ENCODE results near the gene GPX1. TPM values are rescaled to one million over a fixed set of nuclear protein-coding genes. Genes with fewer than 3 reads are reported as not detected.
"Not testable (repeated sequence)": the region's sequence is repeated elsewhere in the genome, so short reads cannot be mapped to it uniquely, and the experiment has no call there.

Gene GPX1
- total RNA-seq, 2 experiments from 2014 or later: 71.5 to 76.8 TPM

DNA sequence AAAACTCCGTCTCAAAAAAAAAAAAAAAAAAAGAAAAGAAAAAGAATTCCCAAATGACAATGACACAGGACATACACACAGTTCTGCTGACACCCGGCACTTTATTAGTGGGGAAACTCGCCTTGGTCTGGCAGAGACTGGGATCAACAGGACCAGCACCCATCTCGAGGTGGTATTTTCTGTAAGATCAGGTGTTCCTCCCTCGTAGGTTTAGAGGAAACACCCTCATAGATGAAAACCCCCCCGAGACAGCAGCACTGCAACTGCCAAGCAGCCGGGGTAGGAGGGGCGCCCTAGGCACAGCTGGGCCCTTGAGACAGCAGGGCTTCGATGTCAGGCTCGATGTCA is 1.1 kb downstream of the GPX1 start:
- Mint-ChIP-seq H3K4me3 (peak overlapping the region; percentile 90), H3K4me1 (peaks cover 43% of the 10 kb centered on the region), H3K27ac (peak overlapping the region; percentile 80), H3K36me3 (ENCODE audit: low read depth) (peaks cover 46% of the 10 kb centered on the region)
- ChIA-PET CTCF (interaction anchor here (0.7 to 2.6 kb wide), 4 partner anchors 15 to 1256 kb away, joined by 3 to 11 read pairs (median 6); partner anchors contain the start of gene USP4), POLR2A (interaction anchor here (0.8 to 4.5 kb wide), 7 partner anchors 11 to 263 kb away, joined by 3 to 55 read pairs (median 4); partner anchors contain the start of genes NICN1, QRICH1, RHOA and TCTA)
- H3K27me3 Mint-ChIP-seq, H3K9me3 Mint-ChIP-seq, DNase-seq: not testable (repeated sequence)

DNA sequence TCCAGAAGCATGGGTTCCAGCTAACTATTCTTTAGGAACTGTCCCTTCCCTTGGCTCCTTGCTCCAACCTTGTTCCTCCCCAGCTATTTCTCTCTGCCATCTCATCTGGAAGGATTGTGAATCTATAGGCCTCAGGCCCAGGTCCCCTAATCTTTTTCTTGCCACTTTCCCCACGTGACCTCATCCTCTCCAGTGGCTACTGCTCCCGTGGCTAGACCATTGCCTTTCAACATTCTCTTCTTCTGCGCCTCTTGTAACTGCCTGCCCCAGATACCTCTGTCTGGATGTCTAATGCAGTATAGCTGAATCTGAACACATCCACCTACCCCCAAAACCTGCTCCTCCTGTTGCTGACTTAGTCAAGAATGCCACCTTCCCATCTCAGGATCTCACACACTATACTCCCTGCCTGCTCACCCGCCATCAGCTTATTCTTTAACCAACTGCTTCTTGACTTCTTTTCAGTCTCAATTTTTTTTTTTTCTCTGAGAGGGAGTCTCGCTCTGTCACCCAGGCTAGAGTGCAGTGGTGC is 5.2 kb downstream of the GPX1 start:
- ChIA-PET CTCF (interaction anchor here (0.7 to 5.7 kb wide), 4 partner anchors 10 to 883 kb away, joined by 3 to 37 read pairs (median 7); partner anchors contain the start of genes GNAI2 and USP4), POLR2A (interaction anchor here (1.4 to 5.8 kb wide), 3 partner anchors 10 to 59 kb away, joined by 3 to 50 read pairs (median 13); partner anchors contain the start of genes RHOA, TCTA and USP4)
- H3K27me3 Mint-ChIP-seq: no peaks in the 10 kb centered on the region
- H3K36me3 Mint-ChIP-seq (ENCODE audit: low read depth): peaks cover 21% of the 10 kb centered on the region
- H3K4me1 Mint-ChIP-seq: peaks cover 35% of the 10 kb centered on the region
- no peaks in the 10 kb centered on the region for H3K9me3 Mint-ChIP-seq
- no peak for DNase-seq
- no peak overlapping the region for H3K4me3 Mint-ChIP-seq
- H3K27ac Mint-ChIP-seq: no peak overlapping the region

DNA sequence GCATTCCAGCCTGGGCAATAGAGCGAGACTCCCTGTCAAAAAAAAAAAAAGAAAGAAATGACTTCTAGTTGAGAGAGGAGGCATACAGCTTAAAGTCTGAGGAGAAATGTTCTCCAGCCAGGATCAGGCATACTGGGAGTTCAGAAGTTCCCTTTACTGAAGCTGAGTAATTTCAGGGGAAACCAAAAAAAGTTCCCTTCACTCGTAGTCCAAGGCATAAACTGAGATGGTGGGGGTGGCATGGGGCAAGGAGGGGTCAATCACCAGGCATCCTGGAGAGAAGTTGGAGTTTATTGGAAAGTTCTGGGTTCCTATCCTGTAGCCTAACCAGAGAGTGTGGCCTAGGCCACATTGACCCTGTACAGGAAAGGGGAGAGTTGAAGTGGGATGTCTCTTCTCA is 5.9 kb downstream of the GPX1 start:
- H3K4me1 Mint-ChIP-seq: peaks cover 31% of the 10 kb centered on the region
- peak overlapping the region; percentile 87 for H3K27ac Mint-ChIP-seq
- CTCF ChIA-PET: interaction anchor here (1.0 to 5.7 kb wide), 4 partner anchors 9 to 430 kb away, joined by 3 to 37 read pairs (median 7); partner anchors contain the start of gene USP4
- H3K27me3 Mint-ChIP-seq: no peaks in the 10 kb centered on the region
- no peak overlapping the region for H3K4me3 Mint-ChIP-seq
- peaks cover 17% of the 10 kb centered on the region for H3K36me3 Mint-ChIP-seq (ENCODE audit: low read depth)
- no peak for DNase-seq
- POLR2A ChIA-PET: interaction anchor here (1.4 to 5.8 kb wide), 4 partner anchors 10 to 60 kb away, joined by 3 to 50 read pairs (median 9); partner anchors contain the start of genes RHOA, TCTA and USP4
- H3K9me3 Mint-ChIP-seq: no peaks in the 10 kb centered on the region

DNA sequence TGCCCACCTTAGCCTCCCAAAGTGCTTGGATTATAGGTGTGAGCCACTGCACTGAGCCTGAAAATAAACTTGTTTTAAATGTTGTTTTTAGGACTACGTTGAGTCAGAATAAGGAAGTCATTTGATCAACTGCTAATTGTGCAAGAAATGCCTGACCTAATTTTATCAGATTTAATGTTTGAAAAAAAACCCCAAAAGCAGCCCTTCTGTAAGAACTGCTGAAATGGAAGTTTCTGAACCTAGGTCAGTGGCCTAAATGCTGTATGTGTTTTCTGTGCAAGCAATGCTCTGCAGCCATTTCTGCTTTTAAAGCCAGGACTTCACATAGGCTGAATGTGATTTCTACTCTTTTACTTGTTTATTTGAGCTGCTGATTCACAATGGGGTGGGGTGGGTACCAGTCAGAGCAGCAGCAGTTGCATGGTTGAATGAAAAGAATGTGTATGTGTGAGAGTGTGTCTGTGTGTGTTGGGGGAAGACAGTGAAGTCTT is 6.6 kb downstream of the GPX1 start:
- no peak for DNase-seq
- CTCF ChIA-PET: interaction anchor here (0.9 to 5.7 kb wide), 5 partner anchors 8 to 429 kb away, joined by 3 to 37 read pairs (median 6); partner anchors contain the start of gene USP4
- Mint-ChIP-seq H3K27me3 (no peaks in the 10 kb centered on the region), H3K4me1 (peaks cover 27% of the 10 kb centered on the region), H3K36me3 (ENCODE audit: low read depth) (peaks cover 15% of the 10 kb centered on the region), H3K9me3 (no peaks in the 10 kb centered on the region), H3K4me3 (no peak overlapping the region), H3K27ac (peak overlapping the region; percentile 87)
- POLR2A ChIA-PET: interaction anchor here (1.4 to 5.8 kb wide), 4 partner anchors 9 to 60 kb away, joined by 3 to 50 read pairs (median 9); partner anchors contain the start of genes RHOA, TCTA and USP4

DNA sequence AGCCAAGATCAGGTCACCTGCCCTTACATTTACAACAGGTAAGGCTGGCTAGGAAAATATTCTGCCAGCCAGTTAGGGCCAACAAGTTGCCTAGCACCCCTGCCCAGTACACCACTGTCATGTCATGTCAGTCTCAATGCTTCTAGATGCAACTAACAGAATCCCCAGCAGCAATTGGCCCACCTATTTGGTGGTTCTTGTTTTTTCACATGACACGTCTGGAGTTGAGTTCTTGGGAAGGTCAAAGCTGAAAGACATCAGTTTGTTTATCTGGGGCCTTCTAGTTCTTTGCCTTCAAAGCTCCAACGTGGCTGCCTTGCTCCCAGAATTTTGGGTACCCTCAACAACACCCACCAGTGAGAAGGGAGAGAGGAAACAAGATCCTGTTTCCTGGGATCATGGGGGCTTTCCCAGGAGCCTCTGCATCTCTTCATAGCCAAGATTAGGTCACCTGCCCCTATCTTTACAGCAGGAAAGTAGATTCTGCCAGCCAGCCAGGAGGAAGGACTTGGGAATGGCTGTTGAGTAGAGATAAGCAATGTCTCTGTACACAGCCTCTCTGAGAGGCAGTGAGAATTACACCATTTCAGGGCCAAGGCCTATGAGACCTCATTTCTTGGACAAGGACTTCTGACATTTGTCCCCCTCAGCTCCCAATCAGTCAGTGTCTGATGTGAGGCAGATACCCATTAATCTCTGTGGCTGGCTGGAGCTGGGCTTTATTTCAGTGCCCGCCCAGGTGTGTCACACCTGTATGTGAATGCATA is 8.6 kb downstream of the GPX1 start:
- H3K27me3 Mint-ChIP-seq: no peaks in the 10 kb centered on the region
- CTCF ChIA-PET: interaction anchor here (5.7 kb wide), 1 partner anchor 10 kb away, joined by 37 read pairs; the partner anchor contains the start of gene USP4
- no peak for DNase-seq
- H3K4me1 Mint-ChIP-seq: peaks cover 28% of the 10 kb centered on the region
- no peak overlapping the region for H3K4me3 Mint-ChIP-seq
- no peaks in the 10 kb centered on the region for H3K9me3 Mint-ChIP-seq
- H3K27ac Mint-ChIP-seq: no peak overlapping the region
- POLR2A ChIA-PET: interaction anchor here (1.0 to 5.8 kb wide), 2 partner anchors 9 to 10 kb away, joined by 3 to 50 read pairs; partner anchors contain the start of gene USP4
- peaks cover 3% of the 10 kb centered on the region for H3K36me3 Mint-ChIP-seq (ENCODE audit: low read depth)

DNA sequence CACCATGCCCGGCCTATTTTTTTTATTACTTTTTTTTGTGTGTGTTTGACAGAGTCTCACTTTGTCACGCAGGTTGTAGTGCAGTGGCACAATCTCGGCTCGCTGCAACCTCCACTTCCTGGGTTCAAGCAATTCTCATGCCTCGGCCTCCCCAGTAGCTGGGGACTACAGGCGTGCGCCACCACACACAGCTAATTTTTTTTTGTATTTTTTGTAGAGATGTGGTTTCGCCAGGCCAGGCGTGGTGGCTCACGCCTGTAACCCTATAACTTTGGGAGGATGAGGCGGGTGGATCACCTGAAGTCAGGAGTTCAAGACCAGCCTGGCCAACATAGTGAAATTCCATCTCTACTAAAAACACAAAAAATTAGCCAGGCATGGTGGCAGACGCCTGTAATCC is 9.8 kb downstream of the GPX1 start:
- H3K4me3 Mint-ChIP-seq; H3K36me3 Mint-ChIP-seq (ENCODE audit: low read depth); H3K27me3 Mint-ChIP-seq; H3K27ac Mint-ChIP-seq; H3K9me3 Mint-ChIP-seq; DNase-seq: not testable (repeated sequence)
- ChIA-PET CTCF (interaction anchor here (5.7 kb wide), 1 partner anchor 8 kb away, joined by 37 read pairs; the partner anchor contains the start of gene USP4), POLR2A (interaction anchor here (5.8 kb wide), 1 partner anchor 9 kb away, joined by 50 read pairs; the partner anchor contains the start of gene USP4)
- H3K4me1 Mint-ChIP-seq: peaks cover 28% of the 10 kb centered on the region

DNA sequence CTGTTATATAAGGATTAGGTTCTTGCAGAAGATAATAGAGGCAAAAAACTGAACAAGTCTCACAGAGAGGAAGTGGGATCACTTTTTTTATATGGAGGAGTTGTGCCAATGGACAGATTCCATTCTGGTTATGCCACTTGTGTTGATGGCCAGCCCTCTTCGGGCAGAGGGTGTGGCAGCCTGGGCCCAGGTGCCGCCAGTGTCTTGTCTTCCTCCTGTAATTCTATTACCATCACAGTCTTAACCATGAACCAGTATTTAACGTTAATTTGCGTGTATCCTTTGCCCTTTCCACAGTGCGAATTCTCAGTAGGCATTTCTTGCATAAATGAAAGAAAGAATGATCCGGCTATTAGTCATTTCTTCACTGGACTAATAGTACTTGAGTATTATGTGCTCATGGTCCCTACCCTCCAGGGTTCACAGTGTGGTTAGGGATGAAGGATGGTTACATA is 11.3 kb downstream of the GPX1 start:
- Mint-ChIP-seq H3K4me1 (peaks cover 23% of the 10 kb centered on the region), H3K27ac (no peak overlapping the region), H3K9me3 (no peaks in the 10 kb centered on the region), H3K36me3 (ENCODE audit: low read depth) (no peaks in the 10 kb centered on the region), H3K4me3 (no peak overlapping the region), H3K27me3 (no peaks in the 10 kb centered on the region)
- POLR2A ChIA-PET: no interaction called here
- CTCF ChIA-PET: interaction anchor here (0.6 kb wide), 1 partner anchor 848 kb away, joined by 4 read pairs; no protein-coding TSS in a partner anchor
- no peak for DNase-seq

DNA sequence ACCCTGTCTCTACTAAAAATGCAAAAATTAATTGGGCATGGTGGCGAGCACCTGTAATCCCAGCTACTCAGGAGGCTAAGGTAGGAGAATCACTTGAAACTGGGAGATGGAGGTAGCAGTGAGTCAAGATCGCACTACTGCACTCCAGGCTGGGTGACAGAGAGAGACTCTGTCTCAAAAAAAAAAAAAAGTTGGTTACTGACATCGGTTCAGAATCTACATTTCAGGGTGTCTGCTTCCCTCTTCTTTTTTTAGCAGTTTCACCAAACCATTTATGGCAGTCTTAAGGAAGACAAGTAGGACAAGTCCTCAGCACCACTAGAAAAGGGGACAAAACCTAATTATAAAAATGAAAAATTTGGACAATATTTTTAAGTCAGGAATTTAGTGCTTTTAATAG is 15.0 kb downstream of the GPX1 start:
- Mint-ChIP-seq H3K4me3 (no peak overlapping the region), H3K9me3 (no peaks in the 10 kb centered on the region), H3K27me3 (no peaks in the 10 kb centered on the region), H3K27ac (no peak overlapping the region), H3K36me3 (ENCODE audit: low read depth) (peaks cover 12% of the 10 kb centered on the region), H3K4me1 (peaks cover 38% of the 10 kb centered on the region)
- ChIA-PET CTCF (interaction anchor here (1.0 to 1.4 kb wide), 3 partner anchors 9 to 66 kb away, joined by 3 to 8 read pairs (median 3); no protein-coding TSS in a partner anchor), POLR2A (interaction anchor here (1.0 to 2.4 kb wide), 2 partner anchors 9 to 15 kb away, joined by 3 to 15 read pairs; partner anchors contain the start of gene GPX1)
- DNase-seq: no peak

DNA sequence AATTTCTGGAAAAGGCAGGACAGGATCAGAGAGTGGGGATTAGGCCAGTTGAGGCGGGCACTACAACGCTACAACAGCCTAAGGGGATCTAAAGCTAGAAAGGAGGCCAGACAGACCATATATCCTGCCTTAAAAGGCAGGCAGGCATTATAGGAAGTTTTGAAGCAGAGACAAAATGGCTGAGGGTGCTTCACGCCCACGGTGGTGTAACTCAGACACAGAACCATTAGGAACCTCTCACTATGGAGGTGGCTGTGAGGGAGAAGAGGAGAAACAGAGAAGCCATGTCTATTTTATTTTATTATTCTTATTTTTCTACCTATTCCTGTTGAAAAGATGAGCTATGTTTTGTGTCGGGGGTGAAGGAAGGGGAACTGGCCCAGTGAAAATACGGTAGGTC is 16.2 kb downstream of the GPX1 start:
- H3K27me3 Mint-ChIP-seq: no peaks in the 10 kb centered on the region
- H3K9me3 Mint-ChIP-seq: no peaks in the 10 kb centered on the region
- POLR2A ChIA-PET: interaction anchor here (1.0 kb wide), 1 partner anchor 10 kb away, joined by 3 read pairs; no protein-coding TSS in a partner anchor

DNA sequence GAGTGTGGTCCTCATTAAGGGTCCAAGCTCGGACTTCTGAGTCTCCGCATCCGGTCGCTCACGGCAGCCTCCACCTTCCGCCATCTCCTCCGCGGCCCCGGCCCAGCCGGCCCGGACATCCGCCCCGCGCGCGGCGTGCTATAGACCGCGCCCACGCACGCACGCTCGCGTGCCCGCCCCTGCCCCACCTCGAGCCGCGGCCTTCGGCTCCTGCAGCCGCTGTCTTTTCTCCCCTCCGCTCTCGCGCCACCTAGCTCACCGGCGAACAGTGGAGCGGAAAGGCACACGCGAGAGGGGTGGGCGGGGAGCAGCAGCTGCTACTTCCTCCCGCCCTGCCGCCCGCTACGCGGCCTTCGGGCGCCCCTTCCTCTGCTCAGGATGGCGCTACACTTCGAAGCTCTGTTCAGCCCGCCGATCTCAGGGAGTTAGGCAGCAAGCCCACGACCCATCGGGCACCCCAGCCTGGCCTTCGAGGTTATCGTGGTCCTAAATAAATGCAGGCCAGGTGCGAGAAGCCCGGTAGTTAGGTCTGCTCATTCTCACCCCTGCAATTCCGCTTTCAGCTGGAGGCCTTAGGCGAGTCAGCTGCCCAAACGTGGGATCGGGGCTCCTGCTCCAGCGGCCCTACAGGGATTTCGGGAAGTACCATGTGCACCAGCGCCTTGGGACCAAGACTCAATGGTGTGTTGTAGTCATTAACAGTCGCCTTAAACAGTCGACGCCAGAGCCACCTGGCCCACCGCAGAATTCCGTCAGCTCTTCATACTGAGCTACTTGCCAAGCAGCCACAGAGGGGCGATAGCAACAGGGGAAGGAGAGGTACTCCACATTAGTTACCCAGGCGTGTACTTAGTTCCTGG is 18.0 kb downstream of the GPX1 start, which contains the start of gene USP4:
TSS of gene USP4 (minus strand) at position 113 of the 860 bp plus-strand sequence. CDS start at position 84, 29 bp downstream.
- peak; percentile 95 for DNase-seq
- peaks cover 42% of the 10 kb centered on the region for H3K4me1 Mint-ChIP-seq
- POLR2A ChIA-PET: interaction anchor here (0.6 to 4.1 kb wide), 44 partner anchors 10 to 1272 kb away, joined by 3 to 82 read pairs (median 4); partner anchors contain the start of genes AMT, CCDC51, CISH and DAG1

More for the DNA sequence above, 16.2 kb downstream of the GPX1 start:
- Mint-ChIP-seq H3K4me1 (peaks cover 41% of the 10 kb centered on the region), H3K4me3 (peak overlapping the region; percentile 36), H3K36me3 (ENCODE audit: low read depth) (peaks cover 15% of the 10 kb centered on the region), H3K27ac (peak overlapping the region; percentile 87)
- no peak for DNase-seq
- CTCF ChIA-PET: interaction anchor here (1.1 to 1.4 kb wide), 2 partner anchors 16 to 107 kb away, joined by 3 to 8 read pairs; no protein-coding TSS in a partner anchor

DNA sequence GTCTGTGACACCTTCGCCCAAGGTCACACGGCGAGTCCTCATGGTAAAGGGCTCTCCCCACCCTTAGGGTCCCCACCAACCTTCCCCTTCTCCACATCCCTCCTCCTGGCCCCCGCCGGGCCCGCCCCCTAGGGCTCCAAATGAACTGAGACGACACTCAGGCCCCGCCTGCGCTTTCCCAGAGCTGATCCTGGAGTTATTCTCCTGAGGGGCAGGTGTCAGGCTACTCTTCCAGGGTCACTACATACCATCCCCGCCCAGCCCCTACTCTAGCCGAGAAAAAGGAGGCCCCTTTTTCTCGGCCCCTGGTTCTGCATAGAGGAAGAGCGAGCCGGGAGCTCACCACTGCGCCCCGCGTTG is 18.6 kb downstream of the GPX1 start:
- POLR2A ChIA-PET: interaction anchor here (0.6 to 4.1 kb wide), 40 partner anchors 9 to 899 kb away, joined by 3 to 82 read pairs (median 4); partner anchors contain the start of genes AMT, CCDC51, DAG1 and GPX1
- H3K27me3 Mint-ChIP-seq: no peaks in the 10 kb centered on the region
- no peaks in the 10 kb centered on the region for H3K9me3 Mint-ChIP-seq
- H3K36me3 Mint-ChIP-seq (ENCODE audit: low read depth): peaks cover 31% of the 10 kb centered on the region
- H3K4me1 Mint-ChIP-seq: peaks cover 45% of the 10 kb centered on the region
- peak overlapping the region; percentile 98 for H3K27ac Mint-ChIP-seq
- peak; percentile 41 for DNase-seq
- H3K4me3 Mint-ChIP-seq: peak overlapping the region; percentile 95
- CTCF ChIA-PET: interaction anchor here (0.6 to 3.5 kb wide), 37 partner anchors 9 to 907 kb away, joined by 3 to 37 read pairs (median 5); partner anchors contain the start of genes DAG1, GPX1, IMPDH2 and KLHDC8B

More for the DNA sequence above, 18.0 kb downstream of the GPX1 start, which contains the start of gene USP4:
- no peaks in the 10 kb centered on the region for H3K9me3 Mint-ChIP-seq
- H3K4me3 Mint-ChIP-seq: peak within 1 kb of the TSS; percentile 95
- CTCF ChIA-PET: interaction anchor here (0.6 to 3.5 kb wide), 44 partner anchors 10 to 906 kb away, joined by 3 to 37 read pairs (median 4); partner anchors contain the start of genes DAG1, GPX1, IMPDH2 and KLHDC8B
- H3K36me3 Mint-ChIP-seq (ENCODE audit: low read depth): peaks cover 25% of the 10 kb centered on the region
- H3K27me3 Mint-ChIP-seq: no peaks in the 10 kb centered on the region
- peak within 1 kb of the TSS; percentile 98 for H3K27ac Mint-ChIP-seq

Measured in activated CD4-positive, alpha-beta memory T cell treated with anti-CD3 and anti-CD28 coated beads, Interleukin-2, amount 10 ng/mL, durations not matched to agents 7 days and 5 days (primary cell).